CD8-positive, alpha-beta memory T cell (primary cell): ENCODE measurements around the gene RCAN2. TPM values are rescaled to one million over a fixed set of nuclear protein-coding genes. Genes with fewer than 3 reads are reported as not detected.

Experiments
- CTCF ChIA-PET: fragments of 350-600 bp; sonication (Branson Sonifier 250); formaldehyde crosslinking; loops from one replicate; lab custom pipeline; 2021; ENCODE audit warnings: antibody characterized with exemption; lab: Charles Lee
- POLR2A ChIA-PET: fragments of 350-600 bp; sonication (Branson Sonifier 250); formaldehyde crosslinking; loops from one replicate; lab custom pipeline; 2021; ENCODE audit warnings: antibody characterized with exemption; lab: Charles Lee
- DNase-seq, 5 donors: peaks; one replicate each; pipeline versions ENCODE4 v3.0.0 to v3.0.0-alpha.2; 2020 to 2022; ENCODE audit warnings: mixed read lengths in 1 of 5
- H3K27ac ChIP-seq: one replicate; pipeline ENCODE4 v1.7.0; 2013; ENCODE audit warnings: low read depth, mild to moderate bottlenecking, low read length, moderate library complexity
- H3K27me3 ChIP-seq: 2 replicates; pipeline ENCODE4 v1.7.0; 2013; ENCODE audit warnings: low read length, mild to moderate bottlenecking; ENCODE audit not compliant: insufficient read depth, poor library complexity, severe bottlenecking
- H3K36me3 ChIP-seq: 2 replicates; pipeline ENCODE4 v1.7.0; 2013; ENCODE audit warnings: mild to moderate bottlenecking, low read length, moderate library complexity; ENCODE audit not compliant: insufficient read depth
- H3K4me1 ChIP-seq: 2 replicates; pipeline ENCODE4 v1.7.0; 2013; ENCODE audit warnings: mild to moderate bottlenecking, low read length, moderate library complexity; ENCODE audit not compliant: insufficient read depth
- H3K4me3 ChIP-seq: 2 replicates; pipeline ENCODE4 v1.7.0; 2013; ENCODE audit warnings: mild to moderate bottlenecking, low read length
- H3K9me3 ChIP-seq: 2 replicates; pipeline ENCODE4 v1.7.0; 2013; ENCODE audit warnings: mild to moderate bottlenecking, low read length
- H3K27ac Mint-ChIP-seq, 8 donors: one replicate each; pipeline ENCODE4 v1.8.0; 2020 to 2021; ENCODE audit warnings: mixed read lengths in 8 of 8, mild to moderate bottlenecking in 6 of 8, inconsistent platforms in 3 of 8, moderate library complexity in 3 of 8
- H3K27me3 Mint-ChIP-seq, 2 donors: one replicate each; pipeline ENCODE4 v1.8.0; 2020 to 2021; ENCODE audit warnings: mixed read lengths in 2 of 2, mild to moderate bottlenecking in 1 of 2, moderate library complexity in 1 of 2
- H3K36me3 Mint-ChIP-seq, 3 donors: one replicate each; pipeline ENCODE4 v1.8.0; 2020 to 2021; ENCODE audit warnings: mixed read lengths in 3 of 3, inconsistent platforms in 1 of 3, mild to moderate bottlenecking in 1 of 3
- H3K4me1 Mint-ChIP-seq, 3 donors: one replicate each; pipeline ENCODE4 v1.8.0; 2020 to 2021; ENCODE audit warnings: mixed read lengths in 3 of 3, inconsistent platforms in 1 of 3, mild to moderate bottlenecking in 1 of 3
- H3K4me3 Mint-ChIP-seq, 7 donors: one replicate each; pipeline ENCODE4 v1.8.0; 2020 to 2021; ENCODE audit warnings: mixed read lengths in 7 of 7, mild to moderate bottlenecking in 6 of 7, moderate library complexity in 4 of 7, inconsistent platforms in 2 of 7
- H3K9me3 Mint-ChIP-seq, 5 donors: one replicate each; pipeline ENCODE4 v1.8.0; 2020 to 2022; ENCODE audit warnings: mixed read lengths in 5 of 5, mild to moderate bottlenecking in 3 of 5, moderate library complexity in 2 of 5, inconsistent platforms in 1 of 5
- polyA plus RNA-seq: library from polyadenylated mRNA; unstranded; fragments of 300-500 nt; fragmentation: Illumina TruSeq; gene quantifications from one replicate; pipeline ENCODE4 v1.2.3, GENCODE V29; 2021
- total RNA-seq, 2 experiments: library from RNA; stranded (reverse); gene quantifications; one replicate each; pipeline ENCODE4 v1.2.3, GENCODE V29; 2021

Gene RCAN2
- total and polyA plus RNA-seq, 3 experiments from 2014 or later = 0.48 to 0.82 (median 0.49) TPM

GRCh38 chr6:46505693-46506512 is 14.7 kb upstream of the RCAN2 start:
- Mint-ChIP-seq H3K27ac (no peak overlapping the region), H3K4me1 (no peaks in the 10 kb centered on the region), H3K27me3 (peaks cover 7 to 18% of the 10 kb centered on the region in 2 donors), H3K9me3 (no peaks in the 10 kb centered on the region), H3K36me3 (no peaks in the 10 kb centered on the region), H3K4me3 (no peak overlapping the region)
- Histone ChIP-seq H3K36me3 (no peaks in the 10 kb centered on the region), H3K4me3 (no peak overlapping the region), H3K27ac (no peak overlapping the region), H3K9me3 (no peaks in the 10 kb centered on the region), H3K4me1 (no peaks in the 10 kb centered on the region), H3K27me3 (no peaks in the 10 kb centered on the region)
- CTCF ChIA-PET = no interaction called here
- DNase-seq = no peak
- POLR2A ChIA-PET = no interaction called here

DNA sequence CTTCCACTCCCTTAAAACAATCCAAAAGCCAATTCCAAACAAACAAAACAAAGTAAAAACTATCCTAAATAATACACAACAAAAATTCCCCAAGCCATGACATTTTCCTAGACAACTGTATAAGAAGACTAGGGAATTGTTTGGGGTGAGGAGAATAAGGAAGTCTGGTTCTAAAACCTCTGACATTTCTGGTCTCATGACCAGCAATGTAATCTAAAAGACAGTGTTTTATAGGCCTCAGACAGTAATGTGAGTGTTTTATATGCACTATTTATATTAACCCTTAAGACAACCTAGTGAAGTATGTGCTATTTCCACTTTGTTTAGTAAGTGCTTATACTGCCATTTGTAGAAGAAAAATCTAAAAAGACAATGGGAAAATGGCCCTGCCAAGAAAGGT is 13.0 kb upstream of the RCAN2 start:
- POLR2A ChIA-PET = no interaction called here
- Histone ChIP-seq H3K9me3 (no peaks in the 10 kb centered on the region), H3K27me3 (peaks cover 3% of the 10 kb centered on the region), H3K4me1 (no peaks in the 10 kb centered on the region), H3K27ac (no peak overlapping the region), H3K4me3 (no peak overlapping the region), H3K36me3 (no peaks in the 10 kb centered on the region)
- Mint-ChIP-seq H3K27me3 (peaks cover 15 to 29% of the 10 kb centered on the region in 2 donors), H3K4me3 (no peak overlapping the region), H3K36me3 (no peaks in the 10 kb centered on the region), H3K27ac (no peak overlapping the region), H3K4me1 (no peaks in the 10 kb centered on the region), H3K9me3 (no peaks in the 10 kb centered on the region)
- no peak for DNase-seq
- CTCF ChIA-PET = no interaction called here

DNA sequence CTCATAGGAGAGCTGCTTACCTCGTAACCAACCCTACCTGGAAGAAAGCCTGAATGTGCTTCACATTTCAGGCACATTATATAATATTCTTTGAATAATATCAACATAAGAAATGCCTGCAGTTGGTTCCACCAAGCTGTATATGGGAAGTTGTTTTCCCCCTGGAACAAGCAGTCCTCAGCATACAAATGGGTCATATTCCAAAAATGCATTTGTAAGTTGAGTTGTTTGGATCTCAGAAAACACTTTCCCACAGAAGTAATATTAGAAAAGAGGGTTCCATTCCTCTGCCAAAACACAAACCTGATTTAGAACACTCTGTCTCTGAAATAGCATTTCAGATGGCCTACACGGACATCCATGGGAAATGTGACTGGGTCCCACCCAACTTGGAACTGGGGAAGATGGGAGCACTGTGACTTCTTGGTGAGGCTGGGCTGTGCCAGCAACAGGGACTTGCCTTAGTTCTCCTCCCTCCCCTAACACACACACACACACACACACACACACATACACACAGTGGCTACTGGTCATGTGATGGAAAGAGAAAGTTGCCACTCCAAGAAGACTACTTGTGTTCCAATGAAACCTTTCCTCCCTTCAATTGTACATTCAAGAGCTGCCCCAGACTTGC is 11.4 kb upstream of the RCAN2 start:
- CTCF ChIA-PET = no interaction called here
- peaks cover 11 to 34% of the 10 kb centered on the region in 2 donors for H3K27me3 Mint-ChIP-seq

DNA sequence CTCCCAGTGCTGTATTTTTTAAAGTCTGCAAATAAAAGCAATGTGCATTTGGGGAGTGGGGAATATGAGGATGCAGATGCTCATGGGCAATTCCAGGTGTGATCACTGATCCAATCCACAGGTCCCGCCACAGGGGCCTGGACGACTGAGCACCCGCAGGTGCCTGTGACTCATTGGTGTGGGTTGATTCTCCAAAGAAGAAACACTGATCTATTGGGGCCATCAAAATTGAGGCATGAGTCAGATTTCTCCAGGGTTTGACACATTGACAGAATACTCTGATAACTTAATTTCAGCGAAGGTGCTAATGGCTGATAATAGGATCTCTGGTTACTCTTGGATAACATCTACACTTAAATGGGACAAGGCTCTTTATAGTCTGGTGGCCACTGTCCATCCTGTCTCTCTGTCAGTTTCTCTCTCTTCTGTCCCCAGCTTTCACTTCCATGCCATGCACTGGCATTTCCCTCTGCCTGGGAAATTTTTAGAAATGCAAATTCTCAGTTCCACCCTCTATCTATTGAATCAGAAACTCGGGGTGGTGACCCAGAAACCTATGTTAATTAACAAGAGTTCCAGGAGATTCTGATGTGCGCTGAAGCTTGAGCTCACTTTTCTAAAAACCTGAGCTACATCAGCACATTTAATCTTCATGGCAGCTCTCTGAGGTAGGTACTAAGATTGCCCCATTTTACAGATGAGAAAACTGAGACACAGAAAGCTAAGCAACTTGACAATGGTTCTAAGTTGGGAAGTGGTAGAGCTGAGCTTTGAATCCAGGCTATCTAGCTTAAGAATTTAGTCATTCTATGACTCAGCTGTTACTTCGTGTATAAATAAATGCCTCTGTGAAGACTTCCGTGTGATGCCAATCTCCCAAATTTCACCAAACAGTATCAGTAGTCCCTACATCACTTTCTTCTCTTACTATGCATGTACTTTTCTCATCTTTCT is 10.2 kb upstream of the RCAN2 start:
- POLR2A ChIA-PET = no interaction called here
- Mint-ChIP-seq H3K4me1 (no peaks in the 10 kb centered on the region), H3K36me3 (no peaks in the 10 kb centered on the region), H3K27ac (no peak overlapping the region), H3K9me3 (no peaks in the 10 kb centered on the region), H3K27me3 (peaks cover 20 to 42% of the 10 kb centered on the region in 2 donors), H3K4me3 (no peak overlapping the region)
- H3K4me3 ChIP-seq = no peak overlapping the region
- DNase-seq = no peak
- H3K9me3 ChIP-seq = no peaks in the 10 kb centered on the region
- H3K4me1 ChIP-seq = no peaks in the 10 kb centered on the region
- H3K36me3 ChIP-seq = no peaks in the 10 kb centered on the region
- CTCF ChIA-PET = no interaction called here
- H3K27ac ChIP-seq = no peak overlapping the region
- H3K27me3 ChIP-seq = peaks cover 3% of the 10 kb centered on the region

More for the DNA sequence above, 11.4 kb upstream of the RCAN2 start:
- DNase-seq = no peak
- no peaks in the 10 kb centered on the region for H3K36me3 Mint-ChIP-seq
- no peaks in the 10 kb centered on the region for H3K4me1 Mint-ChIP-seq
- H3K27ac ChIP-seq = no peak overlapping the region
- H3K36me3 ChIP-seq = no peaks in the 10 kb centered on the region
- H3K27me3 ChIP-seq = peaks cover 3% of the 10 kb centered on the region
- H3K4me3 Mint-ChIP-seq = no peak overlapping the region
- H3K27ac Mint-ChIP-seq = no peak overlapping the region
- POLR2A ChIA-PET = no interaction called here
- H3K4me1 ChIP-seq = no peaks in the 10 kb centered on the region
- H3K9me3 Mint-ChIP-seq = no peaks in the 10 kb centered on the region
- no peaks in the 10 kb centered on the region for H3K9me3 ChIP-seq
- no peak overlapping the region for H3K4me3 ChIP-seq

DNA sequence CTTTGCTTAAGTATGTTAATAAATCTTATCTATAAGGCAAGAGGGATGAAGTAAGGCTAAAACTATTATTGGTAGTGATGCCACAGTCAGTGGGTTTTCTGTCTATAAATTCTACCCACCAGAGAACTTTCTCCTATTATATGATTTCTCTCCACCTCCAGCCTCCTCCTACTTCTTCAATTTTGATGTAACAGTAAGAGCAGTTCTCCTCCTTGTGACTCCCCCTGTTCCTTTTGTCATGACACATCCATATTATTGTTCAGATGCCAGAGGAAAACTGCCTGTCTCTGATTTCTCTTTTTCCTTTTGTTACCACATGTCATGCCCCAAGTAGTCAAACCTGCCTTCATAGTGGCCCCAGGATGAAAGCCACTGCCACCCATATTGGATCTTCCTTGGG is 9.1 kb upstream of the RCAN2 start:
- H3K4me3 Mint-ChIP-seq = no peak overlapping the region
- Histone ChIP-seq H3K36me3 (no peaks in the 10 kb centered on the region), H3K9me3 (no peaks in the 10 kb centered on the region), H3K4me3 (no peak overlapping the region), H3K27ac (no peak overlapping the region), H3K27me3 (peaks cover 3% of the 10 kb centered on the region), H3K4me1 (no peaks in the 10 kb centered on the region)
- H3K4me1 Mint-ChIP-seq = no peaks in the 10 kb centered on the region
- POLR2A ChIA-PET = no interaction called here
- H3K27me3 Mint-ChIP-seq = peaks cover 23 to 46% of the 10 kb centered on the region in 2 donors
- H3K27ac Mint-ChIP-seq = no peak overlapping the region
- H3K9me3 Mint-ChIP-seq = no peaks in the 10 kb centered on the region
- no peak for DNase-seq
- CTCF ChIA-PET = no interaction called here
- H3K36me3 Mint-ChIP-seq = no peaks in the 10 kb centered on the region

DNA sequence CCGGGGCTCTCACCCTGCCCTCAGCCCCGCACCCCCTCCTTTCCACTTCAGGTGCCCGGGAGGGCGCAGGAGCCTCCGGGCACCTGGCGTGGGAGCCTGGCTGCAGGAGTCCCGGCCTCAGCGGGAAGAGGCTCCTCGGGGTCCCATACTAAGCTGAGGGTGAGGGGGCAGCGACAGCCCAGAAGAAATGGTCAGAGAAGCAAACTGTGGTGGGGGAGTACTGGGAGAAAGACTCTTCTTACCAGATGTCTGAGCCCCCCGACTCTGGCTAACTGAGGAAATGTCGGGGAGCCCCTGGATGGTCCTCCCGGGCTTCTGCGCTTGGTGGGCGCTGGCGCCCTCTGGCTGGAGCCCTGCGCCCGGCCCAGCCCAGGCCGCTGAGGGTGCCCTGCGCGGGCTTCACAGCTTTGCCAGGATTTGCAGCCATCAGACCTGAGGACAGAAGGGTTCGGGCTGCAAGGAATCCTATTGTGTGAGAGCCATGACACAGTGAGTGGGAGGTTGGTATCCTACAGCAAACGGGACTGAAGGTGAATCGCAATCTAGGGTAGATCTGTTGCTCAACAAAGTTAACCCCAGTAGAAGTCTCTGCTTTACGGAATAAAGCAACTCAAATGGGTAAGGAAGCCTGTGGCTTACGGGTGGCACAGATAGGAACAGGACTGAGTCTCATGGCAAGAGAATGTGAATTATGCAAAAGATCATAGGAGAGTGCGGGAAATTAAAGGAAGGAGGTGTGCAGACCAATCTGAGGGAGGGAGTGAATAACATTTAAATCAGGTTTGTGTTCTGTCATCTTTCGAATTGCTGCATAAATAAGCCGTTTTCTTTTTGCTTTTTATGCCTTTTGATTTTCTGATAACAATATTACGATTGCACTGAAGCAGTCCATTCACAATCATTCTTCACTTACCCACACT is 639 bp upstream of the RCAN2 start:
- H3K36me3 Mint-ChIP-seq = no peaks in the 10 kb centered on the region
- peak overlapping the region; percentile 28 to 86 (median 52) for H3K4me3 Mint-ChIP-seq
- no peaks in the 10 kb centered on the region for H3K36me3 ChIP-seq
- H3K27me3 Mint-ChIP-seq = peaks cover 36 to 77% of the 10 kb centered on the region in 2 donors
- H3K27me3 ChIP-seq = peaks cover 28% of the 10 kb centered on the region
- H3K9me3 Mint-ChIP-seq = no peaks in the 10 kb centered on the region
- no peak overlapping the region for H3K27ac ChIP-seq
- DNase-seq = peak in 1 of 5 donors; percentile 2
- H3K4me3 ChIP-seq = peak overlapping the region; percentile 25
- H3K4me1 Mint-ChIP-seq = peaks cover 7 to 14% (median 13%) of the 10 kb centered on the region in 3 donors
- CTCF ChIA-PET = interaction anchor here (1.8 kb wide), 1 partner anchor 401 kb away, joined by 5 read pairs; no protein-coding TSS in a partner anchor
- POLR2A ChIA-PET = interaction anchor here (0.8 kb wide), 1 partner anchor 101 kb away, joined by 6 read pairs; no protein-coding TSS in a partner anchor
- no peak overlapping the region for H3K27ac Mint-ChIP-seq
- H3K4me1 ChIP-seq = no peaks in the 10 kb centered on the region
- H3K9me3 ChIP-seq = no peaks in the 10 kb centered on the region
